Measurements from ENCODE around the gene RAET1E. TPM values are rescaled to one million over a fixed set of nuclear protein-coding genes. Genes with fewer than 3 reads are reported as not detected.

RAET1E gene
- total RNA-seq, 1 donor from 2014 or later = not detected

DNA sequence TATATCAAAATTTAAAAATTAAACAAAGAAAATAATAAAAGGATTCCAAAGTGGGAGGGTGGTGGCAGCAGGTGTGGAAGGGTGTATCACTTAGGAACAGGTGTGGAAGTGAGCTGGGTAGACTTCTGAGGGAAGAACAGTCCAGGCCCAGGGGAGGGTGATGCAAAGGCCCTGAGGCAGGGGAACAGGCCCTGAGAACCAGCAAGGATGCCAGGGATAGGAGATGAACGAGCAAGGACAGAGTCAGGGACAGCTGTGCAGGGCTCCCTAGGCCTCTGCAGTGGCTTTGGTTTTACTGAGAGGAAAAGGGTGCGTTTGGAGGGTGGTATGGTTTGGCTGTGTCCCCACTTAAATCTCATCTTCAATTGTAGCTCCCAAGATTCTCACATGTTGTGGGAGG lies 9.4 kb upstream of the RAET1E start:
- TF ChIP-seq, protein P1, sequence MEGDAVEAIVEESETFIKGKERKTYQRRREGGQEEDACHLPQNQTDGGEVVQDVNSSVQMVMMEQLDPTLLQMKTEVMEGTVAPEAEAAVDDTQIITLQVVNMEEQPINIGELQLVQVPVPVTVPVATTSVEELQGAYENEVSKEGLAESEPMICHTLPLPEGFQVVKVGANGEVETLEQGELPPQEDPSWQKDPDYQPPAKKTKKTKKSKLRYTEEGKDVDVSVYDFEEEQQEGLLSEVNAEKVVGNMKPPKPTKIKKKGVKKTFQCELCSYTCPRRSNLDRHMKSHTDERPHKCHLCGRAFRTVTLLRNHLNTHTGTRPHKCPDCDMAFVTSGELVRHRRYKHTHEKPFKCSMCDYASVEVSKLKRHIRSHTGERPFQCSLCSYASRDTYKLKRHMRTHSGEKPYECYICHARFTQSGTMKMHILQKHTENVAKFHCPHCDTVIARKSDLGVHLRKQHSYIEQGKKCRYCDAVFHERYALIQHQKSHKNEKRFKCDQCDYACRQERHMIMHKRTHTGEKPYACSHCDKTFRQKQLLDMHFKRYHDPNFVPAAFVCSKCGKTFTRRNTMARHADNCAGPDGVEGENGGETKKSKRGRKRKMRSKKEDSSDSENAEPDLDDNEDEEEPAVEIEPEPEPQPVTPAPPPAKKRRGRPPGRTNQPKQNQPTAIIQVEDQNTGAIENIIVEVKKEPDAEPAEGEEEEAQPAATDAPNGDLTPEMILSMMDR (IDR thresholded peaks at IDR 0.05; ENCODE audit: unreplicated experiment) = no peak
- Mint-ChIP-seq H3K36me3 (no peaks in the 10 kb centered on the region), H3K9me3 (peaks cover 21% of the 10 kb centered on the region), H3K4me1 (no peaks in the 10 kb centered on the region), H3K27me3 (ENCODE audit: low read depth) (peaks cover 54% of the 10 kb centered on the region), H3K4me3 (no peak overlapping the region), H3K27ac (no peak overlapping the region)
- no peak for DNase-seq (ENCODE audit: low spot score in 2 of 2, unreplicated experiment in 2 of 2)

DNA sequence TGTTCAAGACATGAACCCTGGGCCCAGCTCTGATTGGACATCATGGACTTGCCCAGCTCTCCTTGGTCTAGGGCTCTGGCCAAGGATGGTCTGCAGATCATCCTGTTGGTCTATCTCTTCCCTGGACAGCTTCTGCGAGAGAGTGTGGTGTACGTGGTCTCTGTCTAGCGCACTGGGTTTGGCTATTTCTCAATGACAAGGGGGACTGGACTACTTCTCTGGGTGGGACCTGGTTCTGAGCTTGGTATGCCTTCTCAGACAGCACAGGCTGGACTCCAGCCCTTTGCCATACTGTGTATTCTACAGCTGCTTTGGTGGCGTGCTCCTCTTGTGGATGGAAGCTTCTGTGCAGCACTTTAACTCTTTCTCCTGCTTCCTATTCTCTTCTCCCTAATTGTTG lies 8.5 kb upstream of the RAET1E start:
- no peaks in the 10 kb centered on the region for H3K4me1 Mint-ChIP-seq
- no peak overlapping the region for H3K4me3 Mint-ChIP-seq
- TF ChIP-seq, protein P1 (IDR thresholded peaks at IDR 0.05; ENCODE audit: unreplicated experiment) = no peak
- H3K27ac Mint-ChIP-seq = no peak overlapping the region
- peaks cover 58% of the 10 kb centered on the region for H3K27me3 Mint-ChIP-seq (ENCODE audit: low read depth)
- H3K36me3 Mint-ChIP-seq = no peaks in the 10 kb centered on the region
- no peak for DNase-seq (ENCODE audit: low spot score in 2 of 2, unreplicated experiment in 2 of 2)
- H3K9me3 Mint-ChIP-seq = peaks cover 21% of the 10 kb centered on the region

- peaks cover 56% of the 10 kb centered on the region for H3K27me3 Mint-ChIP-seq (ENCODE audit: low read depth)
- DNase-seq (ENCODE audit: low spot score in 2 of 2, unreplicated experiment in 2 of 2) = no peak
- H3K36me3 Mint-ChIP-seq = no peaks in the 10 kb centered on the region
- H3K9me3 Mint-ChIP-seq = peaks cover 21% of the 10 kb centered on the region
- TF ChIP-seq, protein P1 (IDR thresholded peaks at IDR 0.05; ENCODE audit: unreplicated experiment) = no peak
- no peak overlapping the region for H3K4me3 Mint-ChIP-seq
- no peaks in the 10 kb centered on the region for H3K4me1 Mint-ChIP-seq
- H3K27ac Mint-ChIP-seq = no peak overlapping the region
Observed at GRCh38 chr6:149905911-149906371, 8.0 kb upstream of the RAET1E start.

GRCh38 chr6:149905371-149905910 lies 7.5 kb upstream of the RAET1E start:
- Mint-ChIP-seq H3K4me1 (no peaks in the 10 kb centered on the region), H3K36me3 (no peaks in the 10 kb centered on the region), H3K27me3 (ENCODE audit: low read depth) (peaks cover 55% of the 10 kb centered on the region), H3K4me3 (no peak overlapping the region), H3K27ac (no peak overlapping the region), H3K9me3 (peaks cover 21% of the 10 kb centered on the region)
- no peak for DNase-seq (ENCODE audit: low spot score in 2 of 2, unreplicated experiment in 2 of 2)
- TF ChIP-seq, protein P1 (IDR thresholded peaks at IDR 0.05; ENCODE audit: unreplicated experiment) = no peak

- Mint-ChIP-seq H3K4me1 (no peaks in the 10 kb centered on the region), H3K36me3 (no peaks in the 10 kb centered on the region), H3K4me3 (no peak overlapping the region), H3K27ac (no peak overlapping the region), H3K9me3 (peaks cover 21% of the 10 kb centered on the region), H3K27me3 (ENCODE audit: low read depth) (peaks cover 58% of the 10 kb centered on the region)
- no peak for DNase-seq (ENCODE audit: low spot score in 2 of 2, unreplicated experiment in 2 of 2)
- TF ChIP-seq, protein P1 (IDR thresholded peaks at IDR 0.05; ENCODE audit: unreplicated experiment) = no peak
Observed at GRCh38 chr6:149904661-149905370, 6.9 kb upstream of the RAET1E start.
